Testis (tissue), 2 donors: ENCODE results near the gene MSRB3.
"Not testable (repeated sequence)": the region's sequence is repeated elsewhere in the genome, so short reads cannot be mapped to it uniquely, and the experiment has no call there.

Experiments
- CTCF ChIP-seq, 3 experiments: fragments of 450-650 bp in 2 of 3; fragments of 200-600 bp in 1 of 3; sonication (generic) in 1 of 3; IDR thresholded peaks; one replicate each; pipeline ENCODE4 v1.5.1; 2016 to 2019; ENCODE audit warnings: antibody characterized with exemption in 3 of 3, mild to moderate bottlenecking in 2 of 3, moderate library complexity in 1 of 3
- POLR2A ChIP-seq: fragments of 450-650 bp; IDR thresholded peaks from one replicate; pipeline ENCODE4 v1.6.1; 2017; ENCODE audit warnings: antibody characterized with exemption, mild to moderate bottlenecking, moderate library complexity

- not testable (repeated sequence) for TF ChIP-seq POLR2A; CTCF (IDR thresholded peaks at IDR 0.05)
These were observed 205.5 kb downstream of the MSRB3 start for GRCh38 chr12:65483891-65484516.
